Measurements from ENCODE around the gene COX11.

GRCh38 chr17:54985476-54985875, 17.0 kb upstream of the COX11 start:
- TF ChIP-seq POLR2A (IDR thresholded peaks at IDR 0.05) (no peak), CTCF (IDR thresholded peaks at IDR 0.05) (no peak)
